ENCODE results near the gene UBIAD1. TPM values are rescaled to one million over a fixed set of nuclear protein-coding genes. Genes with fewer than 3 reads are reported as not detected.
"Not testable (repeated sequence)": the region's sequence is repeated elsewhere in the genome, so short reads cannot be mapped to it uniquely, and the experiment has no call there.

The UBIAD1 gene
- total and polyA plus RNA-seq, 4 donors, result 7.5 to 17.9 (median 9.5) TPM

GRCh38 chr1:11301601-11302000 lies 28.6 kb downstream of the UBIAD1 start:
- Histone ChIP-seq H3K27me3 (ENCODE audit: control insufficient read depth in 3 of 3, insufficient read depth in 3 of 3, low read length in 2 of 3) (no peaks in the 10 kb centered on the region), H3K9ac (ENCODE audit: insufficient read depth in 1 of 2, low read length in 2 of 2) (no peak overlapping the region), H3K4me3 (no peak overlapping the region), H3K9me3 (ENCODE audit: control insufficient read depth in 4 of 4, insufficient read depth in 3 of 4, low read length in 3 of 4) (peaks cover 0 to 1% (median 0%) of the 10 kb centered on the region in 4 donors), H3K4me1 (ENCODE audit: control insufficient read depth in 5 of 5, insufficient read depth in 5 of 5, low read length in 5 of 5) (peaks cover 0 to 4% (median 0%) of the 10 kb centered on the region in 5 donors), H3K27ac (ENCODE audit: low read depth in 1 of 2, low read length in 1 of 2) (no peak overlapping the region), H3K36me3 (ENCODE audit: control insufficient read depth in 4 of 4, insufficient read depth in 4 of 4, low read length in 4 of 4) (no peaks in the 10 kb centered on the region)
- no peak for TF ChIP-seq CTCF (IDR thresholded peaks at IDR 0.05; ENCODE audit: control extremely low read depth, extremely low read depth)
- DNase-seq (no peak), ATAC-seq (ENCODE audit: insufficient read depth, low FRiP score) (no peak)
- WGBS, 2 donors, result 55 to 59% methylated on average over 9 of the region's 9 CpGs

GRCh38 chr1:11302366-11302765 lies 29.4 kb downstream of the UBIAD1 start:
- no peak for ATAC-seq (ENCODE audit: insufficient read depth, low FRiP score)
- Histone ChIP-seq H3K27ac (ENCODE audit: low read depth in 1 of 2, low read length in 1 of 2) (no peak overlapping the region), H3K4me3 (no peak overlapping the region), H3K9me3 (ENCODE audit: control insufficient read depth in 4 of 4, insufficient read depth in 3 of 4, low read length in 3 of 4) (peaks cover 0 to 1% (median 0%) of the 10 kb centered on the region in 4 donors), H3K9ac (ENCODE audit: insufficient read depth in 1 of 2, low read length in 2 of 2) (no peak overlapping the region), H3K4me1 (ENCODE audit: control insufficient read depth in 5 of 5, insufficient read depth in 5 of 5, low read length in 5 of 5) (peaks cover 0 to 4% (median 0%) of the 10 kb centered on the region in 5 donors), H3K36me3 (ENCODE audit: control insufficient read depth in 4 of 4, insufficient read depth in 4 of 4, low read length in 4 of 4) (no peaks in the 10 kb centered on the region), H3K27me3 (ENCODE audit: control insufficient read depth in 3 of 3, insufficient read depth in 3 of 3, low read length in 2 of 3) (no peaks in the 10 kb centered on the region)
- DNase-seq, result no peak
- 87 to 95% methylated on average over 2 of the region's 2 CpGs for WGBS, 2 donors
- no peak for TF ChIP-seq CTCF (IDR thresholded peaks at IDR 0.05; ENCODE audit: control extremely low read depth, extremely low read depth)

- not testable (repeated sequence) for ATAC-seq (ENCODE audit: insufficient read depth, low FRiP score); H3K9me3 ChIP-seq (ENCODE audit: control insufficient read depth in 4 of 4, insufficient read depth in 3 of 4, low read length in 3 of 4)
- WGBS, 2 donors, result 89 to 90% methylated on average over 25 to 29 of the region's 29 CpGs
These were observed 32.5 kb downstream of the UBIAD1 start for GRCh38 chr1:11305516-11305915.

GRCh38 chr1:11307852-11308251 lies 34.9 kb downstream of the UBIAD1 start:
- Histone ChIP-seq H3K27ac (ENCODE audit: low read depth in 1 of 2, low read length in 1 of 2) (no peak overlapping the region), H3K4me1 (ENCODE audit: control insufficient read depth in 5 of 5, insufficient read depth in 5 of 5, low read length in 5 of 5) (peaks cover 0 to 2% (median 0%) of the 10 kb centered on the region in 5 donors)
- 79 to 86% methylated on average over 3 of the region's 3 CpGs for WGBS, 2 donors

More at GRCh38 chr1:11305516-11305915, 32.5 kb downstream of the UBIAD1 start:
- H3K9ac ChIP-seq (ENCODE audit: insufficient read depth in 1 of 2, low read length in 2 of 2); DNase-seq; H3K27me3 ChIP-seq (ENCODE audit: control insufficient read depth in 3 of 3, insufficient read depth in 3 of 3, low read length in 2 of 3); H3K4me1 ChIP-seq (ENCODE audit: control insufficient read depth in 5 of 5, insufficient read depth in 5 of 5, low read length in 5 of 5); H3K27ac ChIP-seq (ENCODE audit: low read depth in 1 of 2, low read length in 1 of 2); H3K36me3 ChIP-seq (ENCODE audit: control insufficient read depth in 4 of 4, insufficient read depth in 4 of 4, low read length in 4 of 4); H3K4me3 ChIP-seq: not testable (repeated sequence)

More at GRCh38 chr1:11307852-11308251, 34.9 kb downstream of the UBIAD1 start:
- no peaks in the 10 kb centered on the region for H3K27me3 ChIP-seq (ENCODE audit: control insufficient read depth in 3 of 3, insufficient read depth in 3 of 3, low read length in 2 of 3)
- TF ChIP-seq CTCF (IDR thresholded peaks at IDR 0.05; ENCODE audit: control extremely low read depth, extremely low read depth), result no peak
- no peak for ATAC-seq (ENCODE audit: insufficient read depth, low FRiP score)
- H3K36me3 ChIP-seq (ENCODE audit: control insufficient read depth in 4 of 4, insufficient read depth in 4 of 4, low read length in 4 of 4), result no peaks in the 10 kb centered on the region
- H3K9ac ChIP-seq (ENCODE audit: insufficient read depth in 1 of 2, low read length in 2 of 2), result no peak overlapping the region
- H3K9me3 ChIP-seq (ENCODE audit: control insufficient read depth in 4 of 4, insufficient read depth in 3 of 4, low read length in 3 of 4), result peaks cover 0 to 3% (median 0%) of the 10 kb centered on the region in 4 donors
- no peak for DNase-seq
- no peak overlapping the region for H3K4me3 ChIP-seq

Data from lung (tissue), 12 donors.